ENCODE results near the gene BIN1.

DNA sequence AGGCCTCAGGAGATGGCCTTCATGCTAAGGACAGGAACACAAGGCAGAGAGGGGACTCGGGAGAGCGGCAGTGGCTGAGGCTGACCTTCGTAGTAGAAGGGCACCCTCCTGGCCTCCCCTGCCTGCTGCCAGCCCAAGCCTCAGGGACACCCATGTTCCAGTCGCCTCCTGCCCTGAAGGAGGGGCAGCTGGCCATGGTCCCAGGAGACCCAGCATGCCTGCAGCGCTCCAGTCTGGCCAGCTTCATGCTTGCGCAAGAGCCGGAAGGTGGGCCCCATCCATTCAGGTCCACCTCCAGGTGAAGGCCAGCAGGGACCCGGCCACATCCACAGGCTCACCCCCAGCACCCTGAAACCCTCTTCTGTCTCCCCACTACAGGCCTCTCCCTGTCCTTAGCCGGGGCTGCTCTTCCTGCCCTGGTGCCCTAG is 35.0 kb downstream of the BIN1 start:
- TF ChIP-seq CTCF (conservative IDR thresholded peaks at IDR 0.05; ENCODE audit: low read depth, low read length) (no peak), EZH2phosphoT487 (IDR thresholded peaks at IDR 0.05; ENCODE audit: borderline replicate concordance, low read length) (no peak)
